Measurements from ENCODE around the gene NENF. TPM values are rescaled to one million over a fixed set of nuclear protein-coding genes. Genes with fewer than 3 reads are reported as not detected.

Gene NENF
- total RNA-seq, 1 experiment from 2014 or later = 51.0 TPM

DNA sequence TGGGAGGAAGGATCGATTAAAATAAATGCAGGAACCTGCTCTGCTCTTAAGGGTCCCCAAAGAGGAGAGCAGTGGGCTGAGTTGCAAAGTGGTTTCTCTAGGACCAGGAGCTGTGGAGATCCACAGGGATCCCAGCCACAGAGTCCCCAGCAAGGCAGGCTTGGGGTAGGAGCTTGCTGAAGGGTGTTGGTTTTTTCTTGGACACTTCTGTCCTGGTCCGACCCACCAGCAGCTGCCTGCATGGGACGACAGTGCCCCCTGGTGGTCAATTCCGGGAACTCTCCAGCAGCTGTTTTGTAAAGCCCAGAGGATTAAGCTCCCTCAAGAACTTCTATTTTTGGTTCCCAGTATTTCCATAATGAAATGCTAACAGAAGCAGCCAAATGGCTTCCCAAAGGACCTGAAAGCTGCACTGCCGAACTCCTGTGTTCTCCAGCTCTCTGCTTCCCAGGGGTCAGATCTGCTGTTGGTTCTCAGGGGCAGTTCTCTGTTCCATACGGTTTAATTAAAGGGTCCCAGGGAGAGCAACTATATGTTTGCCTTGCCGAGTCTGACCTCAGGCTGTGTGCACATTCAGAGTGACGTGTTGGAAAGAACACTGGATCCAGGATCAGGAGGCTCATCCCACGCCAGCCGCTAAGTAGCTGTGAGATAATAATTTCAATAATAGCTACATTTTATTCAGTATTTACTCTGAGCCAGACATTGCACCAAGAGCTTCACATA lies 23.2 kb downstream of the NENF start:
- Histone ChIP-seq H3K27me3 (replicated peaks; ENCODE audit: insufficient read depth, low read depth, low read length, poor library complexity) (no peaks in the 10 kb centered on the region), H3K9me3 (ENCODE audit: low read depth, low read length, poor library complexity, severe bottlenecking) (no peaks in the 10 kb centered on the region), H3K36me3 (ENCODE audit: insufficient read depth, low read length, poor library complexity, severe bottlenecking) (no peaks in the 10 kb centered on the region), H3K4me3 (ENCODE audit: low read depth, low read length, poor library complexity, severe bottlenecking) (no peak overlapping the region), H3K4me1 (ENCODE audit: insufficient read depth, low read length, poor library complexity, severe bottlenecking) (no peaks in the 10 kb centered on the region), H3K27ac (ENCODE audit: low read depth, low read length, poor library complexity, severe bottlenecking) (no peak overlapping the region)
- TF ChIP-seq EZH2 (IDR thresholded peaks at IDR 0.05; ENCODE audit: borderline replicate concordance, low read depth, low read length, poor library complexity, severe bottlenecking) (no peak), CTCF (conservative IDR thresholded peaks at IDR 0.05; ENCODE audit: low read depth, low read length) (peak; percentile 97)
- BruUV-seq (replicated peaks) = no TSS peak
- DNase-seq (ENCODE audit: low spot score) = peak; percentile 86
- POLR2A ChIA-PET (ENCODE audit: low non-redundant PET) = no interaction called here
- CTCF ChIA-PET = interaction anchor here (0.6 to 4.0 kb wide), 16 partner anchors 9 to 775 kb away, joined by 3 to 34 read pairs (median 4); partner anchors contain the start of genes DTL, INTS7 and NENF
- intact Hi-C loops (cut with micrococcal nuclease; ENCODE audit: unreplicated experiment) = loop anchor here (1.0 to 5.0 kb wide), 4 partner anchors 326 to 776 kb away; no protein-coding TSS in a partner anchor

DNA sequence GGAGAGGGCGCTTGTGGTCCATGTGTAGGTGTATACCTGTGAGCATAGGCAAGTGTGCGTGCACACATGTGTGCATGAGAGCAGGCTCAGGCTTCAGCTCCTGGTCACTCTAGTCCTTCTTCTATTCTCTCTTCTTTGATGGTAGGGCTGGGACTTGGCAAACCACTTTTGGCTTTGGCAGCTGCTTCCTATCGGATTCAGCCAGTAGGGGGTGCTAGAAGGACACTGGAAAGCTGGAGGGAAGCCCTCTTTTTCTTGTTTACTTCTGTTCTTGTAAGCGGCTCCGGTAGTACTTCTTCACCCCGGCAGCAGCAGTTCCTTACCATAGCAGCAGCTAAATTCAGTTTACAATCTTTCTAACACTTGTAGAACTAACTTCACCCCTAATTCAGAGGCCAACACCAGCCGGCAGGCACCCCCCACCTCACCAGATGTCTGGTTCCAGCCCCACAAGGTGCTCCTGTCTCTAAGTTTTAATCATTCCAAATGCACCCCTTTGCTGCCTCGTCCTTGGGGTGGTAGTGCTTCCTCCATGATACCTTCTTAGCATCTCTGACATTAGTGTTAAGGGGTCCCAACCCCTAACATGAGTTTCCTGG lies 25.1 kb downstream of the NENF start:
- H3K4me1 ChIP-seq (ENCODE audit: insufficient read depth, low read length, poor library complexity, severe bottlenecking) = no peaks in the 10 kb centered on the region
- no TSS peak for BruUV-seq (replicated peaks)
- no peaks in the 10 kb centered on the region for H3K9me3 ChIP-seq (ENCODE audit: low read depth, low read length, poor library complexity, severe bottlenecking)
- ChIA-PET CTCF (interaction anchor here (0.6 to 4.0 kb wide), 8 partner anchors 19 to 777 kb away, joined by 3 to 34 read pairs (median 3); no protein-coding TSS in a partner anchor), POLR2A (ENCODE audit: low non-redundant PET) (no interaction called here)
- DNase-seq (ENCODE audit: low spot score) = peak; percentile 71
- no peaks in the 10 kb centered on the region for H3K36me3 ChIP-seq (ENCODE audit: insufficient read depth, low read length, poor library complexity, severe bottlenecking)
- no peak overlapping the region for H3K4me3 ChIP-seq (ENCODE audit: low read depth, low read length, poor library complexity, severe bottlenecking)
- intact Hi-C loops (cut with micrococcal nuclease; ENCODE audit: unreplicated experiment) = loop anchor here (2.0 to 5.0 kb wide), 3 partner anchors 324 to 761 kb away; no protein-coding TSS in a partner anchor
- no peak overlapping the region for H3K27ac ChIP-seq (ENCODE audit: low read depth, low read length, poor library complexity, severe bottlenecking)
- H3K27me3 ChIP-seq (replicated peaks; ENCODE audit: insufficient read depth, low read depth, low read length, poor library complexity) = no peaks in the 10 kb centered on the region
- TF ChIP-seq EZH2 (IDR thresholded peaks at IDR 0.05; ENCODE audit: borderline replicate concordance, low read depth, low read length, poor library complexity, severe bottlenecking) (no peak), CTCF (conservative IDR thresholded peaks at IDR 0.05; ENCODE audit: low read depth, low read length) (peak; percentile 72)

DNA sequence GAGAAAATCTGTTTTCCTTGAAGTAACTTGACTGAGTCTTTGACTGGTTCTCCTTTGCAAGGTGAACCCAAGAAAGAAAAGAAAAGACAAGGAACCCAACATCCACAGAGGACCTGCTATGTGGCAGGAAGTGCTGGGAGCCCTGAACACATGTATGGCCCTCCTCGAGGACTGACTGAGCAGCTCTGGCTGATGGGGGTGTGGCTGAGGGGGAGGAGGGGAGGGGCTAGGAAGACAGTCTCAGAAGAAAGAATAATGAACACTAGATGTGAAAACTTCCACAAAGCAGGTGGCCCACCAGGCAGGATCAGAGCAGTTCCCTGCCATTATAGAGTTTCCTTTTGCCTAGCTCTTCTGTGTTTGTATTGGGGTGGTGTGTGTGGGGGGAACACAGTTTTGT lies 26.1 kb downstream of the NENF start:
- Histone ChIP-seq H3K4me1 (ENCODE audit: insufficient read depth, low read length, poor library complexity, severe bottlenecking) (no peaks in the 10 kb centered on the region), H3K27ac (ENCODE audit: low read depth, low read length, poor library complexity, severe bottlenecking) (no peak overlapping the region), H3K27me3 (replicated peaks; ENCODE audit: insufficient read depth, low read depth, low read length, poor library complexity) (no peaks in the 10 kb centered on the region), H3K36me3 (ENCODE audit: insufficient read depth, low read length, poor library complexity, severe bottlenecking) (no peaks in the 10 kb centered on the region), H3K9me3 (ENCODE audit: low read depth, low read length, poor library complexity, severe bottlenecking) (no peaks in the 10 kb centered on the region), H3K4me3 (ENCODE audit: low read depth, low read length, poor library complexity, severe bottlenecking) (no peak overlapping the region)
- ChIA-PET CTCF (no interaction called here), POLR2A (ENCODE audit: low non-redundant PET) (interaction anchor here (0.5 kb wide), 1 partner anchor 314 kb away, joined by 17 read pairs; no protein-coding TSS in a partner anchor)
- TF ChIP-seq EZH2 (IDR thresholded peaks at IDR 0.05; ENCODE audit: borderline replicate concordance, low read depth, low read length, poor library complexity, severe bottlenecking) = no peak
- no peak for TF ChIP-seq CTCF (conservative IDR thresholded peaks at IDR 0.05; ENCODE audit: low read depth, low read length)
- BruUV-seq (replicated peaks) = no TSS peak
- intact Hi-C loops (cut with micrococcal nuclease; ENCODE audit: unreplicated experiment) = loop anchor here (5.0 kb wide), 2 partner anchors 323 to 762 kb away; no protein-coding TSS in a partner anchor
- DNase-seq (ENCODE audit: low spot score) = peak; percentile 30
